ENCODE measurements around the gene GPR158.

GRCh38 chr10:25191162-25191895, 16.5 kb downstream of the GPR158 start:
- TF ChIP-seq EZH2phosphoT487 (IDR thresholded peaks at IDR 0.05; ENCODE audit: insufficient read depth, low read depth) (no peak), EZH2 (IDR thresholded peaks at IDR 0.05; ENCODE audit: insufficient read depth, poor library complexity, severe bottlenecking) (no peak)

All from GM23248 (cell line).